ENCODE results near the gene SLC46A3. TPM values are rescaled to one million over a fixed set of nuclear protein-coding genes. Genes with fewer than 3 reads are reported as not detected.

Gene SLC46A3
- total RNA-seq, 4 donors from 2014 or later, result 6.4 to 65.8 (median 46.5) TPM

GRCh38 chr13:28729541-28729940, 10.8 kb upstream of the SLC46A3 start:
- in situ Hi-C loops (cut with MboI; ENCODE audit: low pct_ligation_motif_present in 1 of 4, low pct_unique_long_range_greater_than_20kb in 1 of 4, low sequenced_read_pairs in 3 of 4), result no loop called here
- no peaks in the 10 kb centered on the region for H3K27me3 ChIP-seq
- H3K4me3 ChIP-seq, result no peak overlapping the region
- H3K4me1 ChIP-seq, result no peaks in the 10 kb centered on the region
- 63 to 67% methylated on average over 1 to 2 of the region's 2 CpGs for WGBS, 2 donors (ENCODE audit: low coverage in 1 of 2)
- H3K9me3 ChIP-seq, result no peaks in the 10 kb centered on the region
- no peak for DNase-seq
- H3K36me3 ChIP-seq, result no peaks in the 10 kb centered on the region
- intact Hi-C loops (cut with DNase I; ENCODE audit: low total_unique reads), result no loop called here
- no peak for TF ChIP-seq CTCF (IDR thresholded peaks at IDR 0.05)
- TF ChIP-seq POLR2A (IDR thresholded peaks at IDR 0.05), result no peak
- no peak for TF ChIP-seq POLR2AphosphoS5 (IDR thresholded peaks at IDR 0.05)
- TF ChIP-seq EP300 (IDR thresholded peaks at IDR 0.05; ENCODE audit: low read depth), result no peak
- no peak overlapping the region for H3K27ac ChIP-seq

- WGBS, 2 donors (ENCODE audit: low coverage in 1 of 2), result 58 to 87% methylated on average over 1 to 2 of the region's 2 CpGs
- intact Hi-C loops (cut with DNase I; ENCODE audit: low total_unique reads), result no loop called here
- H3K36me3 ChIP-seq, result no peaks in the 10 kb centered on the region
- H3K27ac ChIP-seq, result no peak overlapping the region
- H3K9me3 ChIP-seq, result no peaks in the 10 kb centered on the region
- no peaks in the 10 kb centered on the region for H3K27me3 ChIP-seq
- no peaks in the 10 kb centered on the region for H3K4me1 ChIP-seq
- no peak for TF ChIP-seq CTCF (IDR thresholded peaks at IDR 0.05)
- no peak for TF ChIP-seq POLR2A (IDR thresholded peaks at IDR 0.05)
- no peak for TF ChIP-seq EP300 (IDR thresholded peaks at IDR 0.05; ENCODE audit: low read depth)
- TF ChIP-seq POLR2AphosphoS5 (IDR thresholded peaks at IDR 0.05), result no peak
- in situ Hi-C loops (cut with MboI; ENCODE audit: low pct_ligation_motif_present in 1 of 4, low pct_unique_long_range_greater_than_20kb in 1 of 4, low sequenced_read_pairs in 3 of 4), result no loop called here
- DNase-seq, result no peak
- H3K4me3 ChIP-seq, result no peak overlapping the region
These were observed 9.9 kb upstream of the SLC46A3 start for GRCh38 chr13:28728642-28729041.

DNA sequence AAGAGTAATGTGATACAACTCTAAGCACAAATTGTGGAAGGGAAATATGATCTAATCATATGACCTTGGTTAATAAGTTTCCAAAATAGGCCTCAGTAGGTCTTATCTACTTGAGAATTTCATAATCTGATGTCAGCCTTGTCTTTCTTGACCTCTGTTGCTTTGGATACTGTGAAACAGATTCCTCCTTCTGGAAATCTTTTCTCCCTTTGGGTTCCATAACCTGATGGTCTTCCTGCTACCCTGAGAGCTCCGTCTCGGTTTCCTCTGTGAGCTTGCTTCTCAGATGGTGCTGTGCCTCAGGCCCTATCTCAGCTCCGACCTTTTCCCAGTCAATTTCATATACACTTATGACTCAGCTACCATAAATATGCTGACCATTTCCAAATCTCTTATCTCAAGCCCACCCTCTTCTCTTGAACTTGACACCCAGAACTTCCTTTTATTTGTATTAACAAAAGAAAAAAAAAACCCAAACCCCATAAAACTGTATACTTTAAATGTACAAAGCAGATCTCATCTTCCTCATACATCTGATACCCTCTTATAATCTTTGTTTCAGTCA, 6.4 kb upstream of the SLC46A3 start:
- 59 to 70% methylated on average over 3 of the region's 3 CpGs for WGBS, 2 donors (ENCODE audit: low coverage in 1 of 2)
- H3K27me3 ChIP-seq, result no peaks in the 10 kb centered on the region
- H3K36me3 ChIP-seq, result no peaks in the 10 kb centered on the region
- no peak for DNase-seq
- no peak overlapping the region for H3K4me3 ChIP-seq
- H3K27ac ChIP-seq, result no peak overlapping the region
- TF ChIP-seq POLR2AphosphoS5 (IDR thresholded peaks at IDR 0.05), result no peak
- no peak for TF ChIP-seq EP300 (IDR thresholded peaks at IDR 0.05; ENCODE audit: low read depth)
- TF ChIP-seq CTCF (IDR thresholded peaks at IDR 0.05), result no peak
- no peak for TF ChIP-seq POLR2A (IDR thresholded peaks at IDR 0.05)
- H3K9me3 ChIP-seq, result no peaks in the 10 kb centered on the region
- in situ Hi-C loops (cut with MboI; ENCODE audit: low pct_ligation_motif_present in 1 of 4, low pct_unique_long_range_greater_than_20kb in 1 of 4, low sequenced_read_pairs in 3 of 4) (no loop called here), intact Hi-C loops (cut with DNase I; ENCODE audit: low total_unique reads) (no loop called here)
- H3K4me1 ChIP-seq, result no peaks in the 10 kb centered on the region

GRCh38 chr13:28723806-28724205, 5.0 kb upstream of the SLC46A3 start:
- Histone ChIP-seq H3K9me3 (no peaks in the 10 kb centered on the region), H3K4me3 (no peak overlapping the region), H3K4me1 (peaks cover 0 to 6% (median 0%) of the 10 kb centered on the region in 4 donors), H3K36me3 (no peaks in the 10 kb centered on the region), H3K27me3 (no peaks in the 10 kb centered on the region), H3K27ac (no peak overlapping the region)
- no peak for TF ChIP-seq POLR2AphosphoS5 (IDR thresholded peaks at IDR 0.05)
- no peak for TF ChIP-seq POLR2A (IDR thresholded peaks at IDR 0.05)
- TF ChIP-seq CTCF (IDR thresholded peaks at IDR 0.05), result no peak
- TF ChIP-seq EP300 (IDR thresholded peaks at IDR 0.05; ENCODE audit: low read depth), result no peak
- WGBS, 2 donors (ENCODE audit: low coverage in 1 of 2), result 97% methylated on average over 22 of the region's 22 CpGs; no CpG with 5 or more reads in 1 of the 2 donors
- intact Hi-C loops (cut with DNase I; ENCODE audit: low total_unique reads) (no loop called here), in situ Hi-C loops (cut with MboI; ENCODE audit: low pct_ligation_motif_present in 1 of 4, low pct_unique_long_range_greater_than_20kb in 1 of 4, low sequenced_read_pairs in 3 of 4) (no loop called here)
- no peak for DNase-seq

Data from transverse colon (tissue), 4 donors.